ENCODE results near the gene TMEM60. TPM values are rescaled to one million over a fixed set of nuclear protein-coding genes. Genes with fewer than 3 reads are reported as not detected.

The TMEM60 gene
- total and polyA plus RNA-seq, 2 of the 8 experiments (the other 6 are each of a cell fraction or from before 2014, with no cell fraction given): 22.1 to 29.2 TPM

DNA sequence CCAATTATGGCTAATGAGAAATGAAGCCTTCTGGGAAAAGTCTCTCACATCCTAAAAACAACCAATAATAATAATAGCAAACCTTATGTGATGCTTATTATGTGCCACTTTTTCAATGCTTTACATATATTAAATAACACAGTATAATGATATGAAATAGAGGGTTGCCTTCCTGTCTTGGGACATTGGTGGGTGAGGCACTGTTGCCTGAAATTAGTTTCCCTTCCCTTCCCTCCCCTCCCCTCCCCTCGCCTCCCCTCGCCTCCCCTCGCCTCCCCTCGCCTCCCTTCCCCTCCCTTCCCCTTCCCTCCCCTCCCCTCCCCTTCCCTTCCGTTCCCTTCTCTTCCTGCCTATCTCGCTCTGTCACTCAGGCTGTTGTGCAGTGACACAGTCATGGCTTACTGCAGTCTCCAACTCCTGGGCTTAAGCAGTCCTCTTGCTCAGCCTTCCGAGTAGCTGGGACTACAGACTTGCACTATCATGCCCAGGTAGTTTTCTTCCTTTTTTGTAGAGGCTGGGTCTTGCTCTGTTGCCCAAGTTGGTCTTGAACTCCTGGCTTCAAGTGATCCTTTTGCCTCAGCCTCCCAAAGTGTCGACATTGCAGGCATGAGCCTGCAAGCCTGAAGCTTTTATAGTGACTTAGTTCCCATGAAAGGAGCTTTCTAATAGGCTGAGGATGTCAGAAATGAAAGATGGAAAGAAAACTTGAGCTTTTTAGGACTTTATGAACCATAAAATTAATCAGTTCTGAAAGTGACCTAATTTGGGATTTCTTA is 48.3 kb upstream of the TMEM60 start:
- H3K27ac ChIP-seq (ENCODE audit: low read depth, low read length): no peak overlapping the region
- no peak overlapping the region for H2BK5ac ChIP-seq (ENCODE audit: low read depth, low read length)
- no peaks in the 10 kb centered on the region for H3K23me2 ChIP-seq (ENCODE audit: low read depth, low read length)
- WGBS, 2 experiments (ENCODE audit: extremely low coverage in 1 of 2, insufficient coverage in 1 of 2, insufficient read length in 1 of 2, insufficient replicate concordance in 2 of 2, low coverage in 1 of 2, low lambda C conversion rate in 2 of 2, missing lambda C conversion rate in 1 of 2): 93% methylated on average over 2 of the region's 8 CpGs; no CpG with 5 or more reads in 1 of the 2 experiments
- FAIRE-seq (no peak), DNase-seq (ENCODE audit: low read depth in 1 of 2, low spot score in 2 of 2) (no peak)
- no peak overlapping the region for H3K23ac ChIP-seq (ENCODE audit: insufficient read length)
- no peak overlapping the region for H2BK12ac ChIP-seq (ENCODE audit: low read depth, low read length)
- peaks cover 0 to 1% of the 10 kb centered on the region in 2 experiments for H4K20me1 ChIP-seq (replicated peaks in 1 of 2; ENCODE audit: control insufficient read depth in 1 of 2, insufficient read depth in 2 of 2, low read length in 2 of 2)
- no peak overlapping the region for H4K5ac ChIP-seq (ENCODE audit: insufficient read length, low read depth, low read length)
- no peak overlapping the region for H4K91ac ChIP-seq (replicated peaks; ENCODE audit: insufficient read length, low read length)
- H2AK5ac ChIP-seq (ENCODE audit: low read depth, low read length): no peak overlapping the region
- H3K4me3 ChIP-seq (ENCODE audit: extremely low read depth in 1 of 4, insufficient read depth in 2 of 4, low read depth in 3 of 4, low read length in 4 of 4): no peak overlapping the region
- POLR2A ChIA-PET (ENCODE audit: partially characterized antibody): interaction anchor here (0.6 kb wide), 1 partner anchor 9 kb away, joined by 6 read pairs; no protein-coding TSS in a partner anchor
- TF ChIP-seq FOSL1 (IDR thresholded peaks at IDR 0.05; ENCODE audit: insufficient read depth, low read depth, low read length) (no peak), TAF1 (IDR thresholded peaks at IDR 0.05; ENCODE audit: low read depth, low read length) (no peak), EZH2 (IDR thresholded peaks at IDR 0.05; ENCODE audit: low read depth, low read length, severe bottlenecking) (no peak)
- no peak overlapping the region for H3K4ac ChIP-seq (replicated peaks; ENCODE audit: insufficient read length, low read depth, low read length)
- no peaks in the 10 kb centered on the region for H3K9me3 ChIP-seq (ENCODE audit: insufficient read depth in 2 of 2, low read depth in 1 of 2, low read length in 1 of 2)
- H2BK20ac ChIP-seq (ENCODE audit: low read length): no peak overlapping the region
- H3K56ac ChIP-seq (replicated peaks; ENCODE audit: insufficient read length, low read depth, low read length): no peak overlapping the region
- H2AFZ ChIP-seq (ENCODE audit: low read length): no peak overlapping the region
- H2BK120ac ChIP-seq (replicated peaks; ENCODE audit: low read depth, low read length): no peak overlapping the region
- 0 out of 7 replicates have a peak, but pooled peaks cover 0 to 2% (median 0%) of the 10 kb centered on the region in 4 experiments for H3K4me1 ChIP-seq (replicated peaks in 1 of 4; ENCODE audit: control insufficient read depth in 3 of 4, insufficient read depth in 4 of 4, low read length in 3 of 4)
- no peak overlapping the region for H4K8ac ChIP-seq (ENCODE audit: extremely low read depth, insufficient read depth, low read length)
- H2BK15ac ChIP-seq (ENCODE audit: low read length): no peak overlapping the region
- no peaks in the 10 kb centered on the region for H3K79me2 ChIP-seq (ENCODE audit: control insufficient read depth in 1 of 2, insufficient read depth in 2 of 2, low read length in 2 of 2)
- H3K36me3 ChIP-seq (ENCODE audit: control insufficient read depth in 2 of 4, insufficient read depth in 4 of 4, low read length in 3 of 4): no peaks in the 10 kb centered on the region
- no peak overlapping the region for H3K9ac ChIP-seq (replicated peaks in 1 of 4; ENCODE audit: extremely low read depth in 1 of 4, low read depth in 3 of 4, low read length in 3 of 4)
- no peak overlapping the region for H3K4me2 ChIP-seq (ENCODE audit: insufficient read depth in 1 of 2, low read depth in 2 of 2, low read length in 2 of 2)
- no peak overlapping the region for H3K18ac ChIP-seq (ENCODE audit: extremely low read depth, low read length)
- CTCF ChIA-PET (ENCODE audit: partially characterized antibody): interaction anchor here (1.1 to 2.1 kb wide), 3 partner anchors 8 to 87 kb away, joined by 4 to 6 read pairs (median 5); no protein-coding TSS in a partner anchor
- no peak overlapping the region for H3K14ac ChIP-seq (ENCODE audit: insufficient read length)
- no peaks in the 10 kb centered on the region for H3K79me1 ChIP-seq (ENCODE audit: low read depth, low read length)
- H3K27me3 ChIP-seq (replicated peaks in 1 of 4; ENCODE audit: control insufficient read depth in 3 of 4, extremely low read depth in 1 of 4, insufficient read depth in 3 of 4, low read length in 3 of 4): no peaks in the 10 kb centered on the region
